Heart left ventricle (tissue), 13 donors: ENCODE results near the gene FAM156B.
"Not testable (repeated sequence)": the region's sequence is repeated elsewhere in the genome, so short reads cannot be mapped to it uniquely, and the experiment has no call there.

Source experiments
- CTCF ChIP-seq, 12 donors: fragments of 200-600 bp; sonication (generic) in 4 of 12; IDR thresholded peaks; one replicate each; pipeline versions ENCODE4 v1.5.0 to v1.8.0; 2018 to 2022; ENCODE audit warnings: antibody characterized with exemption in 12 of 12, mild to moderate bottlenecking in 5 of 12
- POLR2A ChIP-seq, 2 donors: fragments of 450-650 bp; IDR thresholded peaks; one replicate each; pipeline ENCODE4 v1.6.1; 2017; ENCODE audit warnings: antibody characterized with exemption in 2 of 2, mild to moderate bottlenecking in 2 of 2, moderate library complexity in 2 of 2
- donor health status: ischemic (EF 13 %, LVEDD 7.1; RV severe dilation, severe dysfunction).
- donor health status: DM: no; HTN: yes; CAD: no.
- donor health status: DM: no; HTN: no; CAD: no.
- donor health status: ischemic (EF 25% LVEDD 6.9; RV normal size, moderate dysfunction).
- donor health status: ischemic (EF 25% LVEDD 5.7; RV mildly dilated, moderate dysfunction).
- donor health status: ischemic (EF 35%, LVEDD 5.7; RV mildly dilated, moderate dysfunction).
- donor health status: nonischemic (EF 11% LVEDD 7.7; RV severe dilation, severe dysfunction).
- donor health status: DM: yes; HTN: yes; CAD: no.
- donor health status: PGD.
- donor health status: ischemic (EF 29% LVEDD 5.4; RV normal size, mild dysfunction).
- donor health status: nonischemic (EF 23%, LVEDD 6.1; RV moderate dilation, normal function).

- not testable (repeated sequence) for TF ChIP-seq CTCF, POLR2A (IDR thresholded peaks at IDR 0.05)
Measured at GRCh38 chrX:52907137-52907536, 10.0 kb downstream of the FAM156B start.
